Caki2 (cell line): ENCODE data around the gene MKNK1. TPM values are rescaled to one million over a fixed set of nuclear protein-coding genes. Genes with fewer than 3 reads are reported as not detected.

Experiments
- DNase-seq: peaks from one replicate; pipeline ENCODE4 v3.0.0-alpha.2; 2015; ENCODE audit warnings: low read depth
- in situ Hi-C: cut with HindIII; loops from 2 replicates; pipeline ENCODE4 v1.10.0; 2016; ENCODE audit warnings: low sequenced_read_pairs, low pct_unique_long_range_greater_than_20kb, mixed read lengths
- total RNA-seq: library from RNA; depleted of rRNA; stranded (reverse); fragments of >200 nt; shearing (Covaris generic); gene quantifications from 2 replicates; pipeline ENCODE4 v1.2.3, GENCODE V29; 2014; ENCODE audit warnings: low replicate concordance

MKNK1 gene
- total RNA-seq, 1 experiment from 2014 or later = 37.5 TPM

DNA sequence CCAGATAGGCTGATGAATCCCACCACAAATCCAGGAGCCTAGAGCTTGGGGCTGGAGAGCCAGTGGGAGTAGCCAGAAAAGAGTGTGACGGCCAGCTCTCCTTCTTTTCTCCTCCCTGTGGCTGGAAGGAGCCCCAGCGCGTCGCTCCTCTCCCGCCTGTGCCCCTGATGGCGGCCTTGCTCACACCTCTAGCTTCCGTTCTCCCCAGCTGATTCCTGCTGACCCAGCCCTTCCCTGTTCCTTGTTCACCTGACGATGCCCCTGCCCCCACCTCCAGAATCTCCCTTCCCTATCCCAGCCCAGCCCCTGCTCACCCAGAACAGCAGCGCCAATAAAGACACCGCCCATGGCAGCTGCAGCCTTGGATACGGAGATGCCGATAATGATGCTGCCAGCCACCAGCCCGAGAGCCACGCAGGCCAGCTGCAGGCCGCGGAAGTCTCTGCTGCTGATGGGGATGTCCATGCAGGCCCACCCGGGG is 53.3 kb downstream of the MKNK1 start:
- DNase-seq = no peak
- in situ Hi-C loops = no loop called here

DNA sequence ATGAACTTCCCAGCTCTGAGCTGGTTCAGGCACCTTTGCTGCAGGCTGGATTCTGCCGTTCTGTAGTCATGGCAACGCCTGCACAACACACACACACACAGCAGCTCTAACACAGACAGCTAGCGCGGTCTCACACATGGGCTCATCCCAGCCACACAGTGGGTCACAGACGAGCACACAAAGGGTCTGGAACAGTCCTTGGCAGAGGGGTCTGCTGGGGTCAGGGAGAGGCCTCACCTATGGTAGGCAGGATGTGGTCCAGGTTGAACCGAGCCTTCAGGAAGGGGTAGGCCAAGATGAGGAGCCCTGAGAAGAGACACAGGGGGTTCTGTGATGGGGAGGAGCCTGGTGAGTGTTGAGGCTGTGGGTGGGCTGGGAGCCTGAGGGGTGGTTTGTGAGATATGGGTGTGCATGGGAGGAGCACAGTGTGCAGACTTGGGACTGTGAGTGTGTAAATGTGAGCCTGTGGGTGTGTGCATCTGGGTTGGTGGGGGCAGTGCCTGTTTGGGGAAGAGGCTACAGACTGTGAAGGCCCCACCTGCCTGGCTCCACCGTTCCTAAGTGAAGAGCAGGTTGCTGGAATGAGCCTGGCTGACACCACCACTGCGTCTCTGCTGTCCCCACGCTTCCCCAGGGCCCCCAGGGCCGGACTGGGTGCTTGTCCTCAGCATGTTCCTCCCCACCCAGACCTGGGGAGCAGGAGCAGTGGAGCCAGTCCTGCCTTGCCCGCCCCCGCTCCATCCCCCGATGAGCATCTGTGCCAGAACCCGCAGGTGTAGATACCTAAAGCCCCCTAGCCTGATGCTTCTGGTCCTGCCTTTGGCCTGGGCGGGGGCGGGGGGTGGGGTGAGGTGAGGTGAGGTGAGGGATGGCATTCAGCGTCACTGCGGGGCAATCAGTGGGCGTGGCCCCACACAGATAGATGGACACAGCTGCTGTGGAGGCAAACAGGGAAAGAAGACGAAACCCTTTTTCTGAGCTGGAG is 54.1 kb downstream of the MKNK1 start:
- no peak for DNase-seq

DNA sequence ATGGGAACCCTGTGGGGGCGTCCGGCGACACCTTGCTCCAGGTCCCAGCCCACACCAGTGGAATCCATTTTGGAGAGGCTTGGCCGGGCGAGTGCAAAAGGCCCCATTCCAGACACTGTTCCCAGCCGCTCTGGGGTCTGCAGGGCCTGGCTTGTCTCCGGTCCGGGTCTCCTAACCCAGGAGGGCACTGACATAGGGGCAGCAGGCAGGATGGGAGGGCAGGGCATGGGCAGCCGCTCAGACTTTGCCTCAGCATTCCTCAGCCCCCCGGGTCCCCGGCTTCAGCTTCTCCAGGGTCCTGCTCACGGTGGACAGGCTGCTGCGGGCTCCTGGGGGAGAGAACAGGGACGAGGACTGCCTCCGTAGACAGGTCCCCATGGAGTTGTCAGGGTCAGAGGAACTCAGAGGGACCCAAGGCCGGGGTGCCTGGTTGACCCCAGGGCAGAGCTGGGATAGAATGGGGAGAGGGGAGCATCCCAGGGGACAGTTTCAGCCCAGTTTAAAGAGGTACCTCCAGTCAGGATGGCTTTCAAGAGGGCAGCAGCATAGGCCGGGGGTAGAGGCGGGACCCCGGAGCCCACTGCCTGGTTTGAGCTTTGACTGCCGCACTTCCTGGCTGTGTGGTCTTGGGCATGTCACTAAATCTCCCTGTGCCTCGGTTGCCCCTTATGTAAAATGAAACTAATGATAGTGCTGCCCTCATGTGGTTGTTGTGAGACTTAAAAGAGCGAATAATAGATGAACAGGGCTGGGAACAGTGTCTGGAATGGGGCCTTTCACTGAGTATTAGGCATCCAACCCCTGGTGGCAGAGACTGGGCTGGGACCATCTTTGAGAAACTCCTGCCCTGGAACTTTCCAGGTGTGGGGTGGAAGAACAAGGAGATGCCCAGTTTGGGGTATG is 56.3 kb downstream of the MKNK1 start:
- in situ Hi-C loops = no loop called here
- DNase-seq = peak; percentile 22

More for the DNA sequence above, 54.1 kb downstream of the MKNK1 start:
- in situ Hi-C loops = no loop called here

- DNase-seq = no peak
- in situ Hi-C loops = no loop called here
These were observed 57.9 kb downstream of the MKNK1 start for GRCh38 chr1:46546210-46546609.

DNA sequence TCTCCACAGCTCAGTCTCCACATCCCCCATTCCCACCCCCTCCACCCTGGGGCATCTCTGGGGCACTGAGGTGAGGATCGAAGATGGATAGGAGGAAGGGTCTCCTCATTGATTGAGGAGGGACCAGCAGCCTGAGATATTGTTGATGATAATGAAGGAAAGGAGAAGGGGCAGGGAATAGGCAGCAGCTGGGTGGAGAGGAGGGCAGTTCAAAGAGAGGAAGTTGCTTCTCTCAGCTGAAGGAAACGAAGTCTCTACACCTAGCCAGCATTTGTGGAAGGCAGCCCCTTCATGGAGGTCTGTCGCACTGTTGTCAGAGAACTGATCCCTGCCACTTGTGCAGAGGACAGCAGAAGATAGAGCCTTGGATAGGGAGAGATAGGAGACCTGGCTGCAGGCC is 58.3 kb downstream of the MKNK1 start:
- in situ Hi-C loops = no loop called here
- no peak for DNase-seq

- DNase-seq = no peak
- in situ Hi-C loops = no loop called here
These were observed 59.4 kb downstream of the MKNK1 start for GRCh38 chr1:46544561-46545240.

GRCh38 chr1:46543761-46544560 is 60.1 kb downstream of the MKNK1 start:
- in situ Hi-C loops = no loop called here
- DNase-seq = no peak

DNA sequence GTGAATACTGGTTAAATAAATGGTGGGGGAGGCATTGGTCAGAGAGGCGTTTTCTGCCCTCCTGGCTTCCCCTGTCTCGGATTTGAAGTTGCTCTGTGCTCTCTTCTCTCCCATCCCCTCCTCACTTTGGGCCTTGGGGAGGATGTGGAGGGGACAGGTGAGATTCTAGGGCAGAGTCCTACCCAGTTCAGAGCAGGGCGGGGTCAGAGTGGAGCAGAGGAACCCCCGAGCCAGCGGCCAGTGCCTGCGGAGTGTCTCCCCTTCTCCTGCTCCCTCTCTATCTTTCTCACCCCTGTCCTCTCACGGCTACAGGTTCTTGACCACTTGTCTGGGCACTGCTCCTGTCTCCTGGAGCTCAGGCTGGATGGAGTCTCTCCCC is 60.7 kb downstream of the MKNK1 start:
- no peak for DNase-seq
- in situ Hi-C loops = no loop called here

- in situ Hi-C loops = no loop called here
- DNase-seq = no peak
These were observed 64.1 kb downstream of the MKNK1 start for GRCh38 chr1:46539972-46540371.

DNA sequence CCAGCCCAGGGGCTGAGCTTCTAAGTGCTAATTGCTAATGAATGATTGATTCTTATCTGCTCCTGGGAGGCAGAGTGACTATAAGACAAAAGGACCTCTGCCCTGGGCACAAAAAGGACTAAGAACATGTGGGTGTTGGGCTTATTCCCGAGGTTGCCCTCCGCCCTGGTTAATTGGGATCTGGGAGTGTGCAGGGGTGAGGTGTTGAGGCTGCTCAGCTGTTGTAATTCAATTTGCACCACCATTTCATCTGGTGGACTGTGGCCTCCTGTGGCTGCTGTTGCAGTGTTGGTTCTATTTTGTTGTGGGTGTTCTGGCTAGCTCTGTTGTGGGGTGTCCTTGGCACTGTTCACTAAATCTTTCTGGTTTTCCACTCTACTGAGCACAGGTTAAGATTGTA is 65.9 kb downstream of the MKNK1 start:
- DNase-seq = no peak
- in situ Hi-C loops = no loop called here

- in situ Hi-C loops = no loop called here
- no peak for DNase-seq
These were observed 66.4 kb downstream of the MKNK1 start for GRCh38 chr1:46537651-46538050.

DNA sequence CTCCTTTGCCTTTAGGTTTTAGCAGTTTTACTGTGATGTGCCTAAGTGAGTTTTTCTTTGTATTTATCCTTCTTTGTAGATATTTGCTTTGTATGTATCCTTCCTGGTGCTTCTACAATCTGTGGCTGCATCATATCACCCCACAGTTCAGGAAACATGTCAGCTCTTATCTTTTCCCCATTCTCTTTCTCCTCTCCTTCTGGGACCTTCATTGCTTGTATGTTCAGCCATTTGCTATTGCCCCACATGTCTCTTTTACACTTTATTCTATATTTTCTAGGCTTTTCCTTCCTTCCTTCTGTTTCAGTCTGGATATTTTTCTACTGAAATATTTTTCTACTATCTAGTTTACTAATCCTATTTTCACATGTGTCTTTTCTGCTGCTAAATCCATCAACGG is 67.5 kb downstream of the MKNK1 start:
- in situ Hi-C loops = no loop called here

DNA sequence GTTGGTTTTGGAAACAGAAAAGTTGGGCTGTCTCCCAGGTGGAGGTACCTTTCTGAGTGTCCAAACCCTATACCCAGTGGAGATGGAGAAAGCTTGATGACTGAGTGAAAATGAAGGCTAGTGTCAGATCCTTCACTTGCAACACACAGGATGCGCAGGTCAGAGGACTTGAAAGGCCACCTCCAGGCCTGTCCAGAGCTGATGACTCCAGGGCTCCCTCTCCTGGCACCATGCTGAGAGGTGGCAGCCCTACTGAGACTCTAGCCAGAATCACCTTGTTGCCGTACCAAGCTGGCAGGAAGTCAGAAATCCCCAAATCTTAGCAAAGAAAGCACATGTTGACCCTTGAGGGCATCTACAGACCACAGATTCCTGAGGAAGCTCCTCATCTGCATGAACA is 69.0 kb downstream of the MKNK1 start:
- in situ Hi-C loops = no loop called here
- DNase-seq = no peak

More for the DNA sequence above, 67.5 kb downstream of the MKNK1 start:
- DNase-seq = no peak

DNA sequence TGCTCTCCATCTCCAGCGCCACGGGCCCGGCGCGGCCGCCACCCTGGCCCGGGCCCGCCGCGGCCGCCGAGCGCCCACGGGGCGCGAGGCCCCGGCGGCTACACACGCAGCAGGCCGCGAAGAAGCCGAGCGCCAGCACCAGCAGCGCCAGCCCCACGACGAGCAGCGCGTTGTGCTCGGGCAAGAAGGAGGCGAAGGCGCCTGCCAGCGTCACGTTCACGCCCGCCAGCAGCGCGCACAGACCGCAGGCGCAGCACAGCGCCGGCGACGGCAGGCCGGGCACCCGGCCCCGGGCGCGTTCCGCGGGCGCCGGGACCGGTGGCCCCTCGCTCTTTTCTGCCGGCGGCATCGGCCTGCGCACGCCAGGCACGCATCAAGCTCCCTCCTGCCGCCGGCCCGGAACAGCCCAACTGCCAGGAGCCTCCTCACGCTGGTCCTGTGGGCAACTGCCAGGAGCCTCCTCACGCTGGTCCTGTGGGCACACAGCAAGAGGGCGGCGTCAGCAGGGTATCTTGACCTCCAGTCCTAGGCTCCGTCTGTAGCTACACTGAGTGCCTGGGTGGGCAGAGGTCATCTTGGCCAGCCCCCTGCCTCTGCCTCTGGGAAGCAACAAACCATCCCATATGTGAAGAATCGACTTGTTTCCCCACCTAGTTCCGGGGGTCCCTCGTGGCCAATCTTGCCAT is 70.7 kb downstream of the MKNK1 start:
- in situ Hi-C loops = no loop called here

DNA sequence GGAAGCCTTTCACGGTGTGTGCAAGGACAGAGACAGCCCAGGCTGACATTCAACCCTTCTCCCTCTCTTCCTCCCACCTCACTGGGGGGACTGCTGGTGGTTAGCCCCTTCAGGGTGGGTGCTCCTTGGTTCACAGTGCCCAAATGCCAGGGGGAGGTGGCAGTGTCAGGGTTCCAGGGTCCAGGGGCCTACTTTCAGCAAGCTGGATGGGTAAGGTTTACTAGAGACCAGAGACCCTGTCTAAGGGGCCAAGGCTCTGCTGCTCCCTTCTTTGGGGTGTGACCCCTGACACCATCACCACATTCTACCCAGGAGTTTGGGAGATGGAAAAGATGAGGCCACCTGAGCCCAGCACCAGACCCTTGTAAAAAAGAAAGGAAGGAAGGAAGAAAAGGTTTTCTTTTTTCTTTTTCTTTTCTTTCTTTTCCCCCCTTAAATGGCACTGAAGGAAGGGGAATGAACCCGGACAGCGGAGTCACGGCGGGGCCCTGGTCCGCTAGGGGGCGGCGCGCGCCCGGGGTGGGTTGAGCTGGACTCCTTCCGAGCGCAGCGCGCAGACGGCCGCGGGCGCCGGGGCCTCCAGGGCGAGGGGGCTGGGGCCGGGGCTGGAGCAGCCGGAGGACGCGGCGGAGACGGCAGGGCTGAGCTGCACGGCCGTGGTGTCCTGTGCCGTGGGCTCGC is 71.4 kb downstream of the MKNK1 start:
- no peak for DNase-seq

More for the DNA sequence above, 70.7 kb downstream of the MKNK1 start:
- no peak for DNase-seq

DNA sequence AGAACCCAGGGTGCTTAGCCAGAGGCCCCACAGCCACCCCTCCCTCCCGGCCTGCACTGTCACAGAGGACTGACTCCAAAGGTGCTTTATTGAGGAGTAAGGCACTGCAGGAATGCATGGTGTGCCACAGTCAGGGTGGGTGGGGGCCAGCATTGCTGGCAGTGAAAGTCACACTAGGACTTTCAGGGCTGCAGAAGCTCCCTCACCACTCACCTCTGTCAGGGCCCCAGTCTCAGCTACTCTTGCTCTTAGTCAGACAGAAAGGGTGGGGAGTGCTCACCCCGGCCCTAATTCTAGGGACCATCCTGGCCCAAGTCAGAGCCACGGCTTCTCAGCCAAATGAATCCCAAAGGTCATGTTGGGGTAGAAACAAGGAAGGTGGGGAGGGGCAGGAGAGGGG is 72.0 kb downstream of the MKNK1 start:
- no peak for DNase-seq
- in situ Hi-C loops = no loop called here

More for the DNA sequence above, 71.4 kb downstream of the MKNK1 start:
- in situ Hi-C loops = no loop called here
